GM12873 (cell line): ENCODE data around the gene IVD.

ENCODE experiments used
- TF ChIP-seq, protein P1 (sequence below): IDR thresholded peaks from 2 replicates; pipeline ENCODE4 v1.5.1; 2012; ENCODE audit warnings: low read depth, mild to moderate bottlenecking, moderate library complexity, low read length, control low read depth; ENCODE audit not compliant: insufficient read depth; ENCODE audit errors: missing control alignments

The IVD gene

DNA sequence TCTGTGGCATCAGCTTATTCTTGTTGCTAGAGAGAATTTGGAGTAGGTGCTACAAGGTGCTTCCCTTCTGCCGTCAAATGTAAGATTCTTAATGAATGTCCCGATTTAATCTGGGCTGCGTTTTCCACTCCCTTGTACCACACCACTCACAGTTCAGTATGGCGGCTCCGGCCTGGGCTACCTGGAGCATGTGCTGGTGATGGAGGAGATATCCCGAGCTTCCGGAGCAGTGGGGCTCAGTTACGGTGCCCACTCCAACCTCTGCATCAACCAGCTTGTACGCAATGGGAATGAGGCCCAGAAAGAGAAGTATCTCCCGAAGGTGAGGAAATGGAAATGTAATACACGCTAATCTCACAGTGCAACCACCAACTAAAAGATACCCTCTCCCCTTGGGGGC is 4.9 kb downstream of the IVD start:
- TF ChIP-seq, protein P1, sequence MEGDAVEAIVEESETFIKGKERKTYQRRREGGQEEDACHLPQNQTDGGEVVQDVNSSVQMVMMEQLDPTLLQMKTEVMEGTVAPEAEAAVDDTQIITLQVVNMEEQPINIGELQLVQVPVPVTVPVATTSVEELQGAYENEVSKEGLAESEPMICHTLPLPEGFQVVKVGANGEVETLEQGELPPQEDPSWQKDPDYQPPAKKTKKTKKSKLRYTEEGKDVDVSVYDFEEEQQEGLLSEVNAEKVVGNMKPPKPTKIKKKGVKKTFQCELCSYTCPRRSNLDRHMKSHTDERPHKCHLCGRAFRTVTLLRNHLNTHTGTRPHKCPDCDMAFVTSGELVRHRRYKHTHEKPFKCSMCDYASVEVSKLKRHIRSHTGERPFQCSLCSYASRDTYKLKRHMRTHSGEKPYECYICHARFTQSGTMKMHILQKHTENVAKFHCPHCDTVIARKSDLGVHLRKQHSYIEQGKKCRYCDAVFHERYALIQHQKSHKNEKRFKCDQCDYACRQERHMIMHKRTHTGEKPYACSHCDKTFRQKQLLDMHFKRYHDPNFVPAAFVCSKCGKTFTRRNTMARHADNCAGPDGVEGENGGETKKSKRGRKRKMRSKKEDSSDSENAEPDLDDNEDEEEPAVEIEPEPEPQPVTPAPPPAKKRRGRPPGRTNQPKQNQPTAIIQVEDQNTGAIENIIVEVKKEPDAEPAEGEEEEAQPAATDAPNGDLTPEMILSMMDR, result no peak

DNA sequence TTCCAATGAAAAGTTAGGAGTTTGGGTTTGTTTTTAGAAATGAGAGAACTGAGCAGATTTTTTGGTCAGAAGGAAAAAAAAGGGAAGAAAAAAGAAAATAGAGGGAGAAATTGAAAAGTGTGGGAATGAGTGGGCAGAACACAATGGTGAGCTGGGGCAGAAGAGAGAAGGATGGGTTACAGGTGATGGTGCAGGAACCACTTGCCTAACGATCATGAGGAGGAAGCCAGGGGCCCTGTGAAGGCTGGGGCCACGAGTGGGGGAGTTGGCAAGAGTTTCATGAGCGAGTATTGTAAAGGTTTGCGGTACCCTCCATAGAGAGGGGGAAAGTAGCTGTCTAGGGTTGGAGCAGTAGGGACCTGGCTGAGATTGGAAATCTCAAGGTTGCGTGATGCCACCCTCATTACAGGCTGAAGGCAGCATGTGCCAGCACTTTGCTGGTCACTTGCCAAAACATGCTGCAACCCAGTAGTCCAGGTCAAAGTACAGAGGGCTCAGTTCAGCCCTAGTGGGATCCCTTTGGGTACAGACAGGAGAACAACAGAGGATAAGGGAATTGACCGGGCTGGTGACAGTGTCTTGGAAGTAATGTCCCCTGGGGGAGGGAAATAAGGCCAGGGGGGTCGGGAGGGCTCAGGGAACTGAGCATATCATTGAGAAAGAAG is 6.6 kb downstream of the IVD start:
- TF ChIP-seq, protein P1, result no peak

DNA sequence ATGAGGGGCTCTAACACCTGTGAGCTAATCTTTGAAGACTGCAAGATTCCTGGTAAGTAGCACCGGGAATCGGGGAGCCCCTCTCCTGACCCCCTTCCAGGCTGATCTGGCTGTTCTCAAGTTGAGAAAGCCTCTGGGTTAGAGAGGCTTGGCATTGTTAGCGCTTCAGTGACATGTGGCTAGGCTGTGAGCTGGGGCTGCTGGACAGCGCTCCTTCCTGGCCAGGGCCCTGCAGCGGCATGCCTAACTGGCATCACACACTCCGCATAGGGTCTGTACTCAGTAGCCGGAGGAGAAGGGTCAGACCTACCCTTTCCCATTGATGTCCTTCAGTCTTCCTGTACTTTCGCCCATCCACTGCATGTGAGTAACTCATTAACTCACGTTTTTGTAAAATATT is 7.4 kb downstream of the IVD start:
- TF ChIP-seq, protein P1, result no peak

DNA sequence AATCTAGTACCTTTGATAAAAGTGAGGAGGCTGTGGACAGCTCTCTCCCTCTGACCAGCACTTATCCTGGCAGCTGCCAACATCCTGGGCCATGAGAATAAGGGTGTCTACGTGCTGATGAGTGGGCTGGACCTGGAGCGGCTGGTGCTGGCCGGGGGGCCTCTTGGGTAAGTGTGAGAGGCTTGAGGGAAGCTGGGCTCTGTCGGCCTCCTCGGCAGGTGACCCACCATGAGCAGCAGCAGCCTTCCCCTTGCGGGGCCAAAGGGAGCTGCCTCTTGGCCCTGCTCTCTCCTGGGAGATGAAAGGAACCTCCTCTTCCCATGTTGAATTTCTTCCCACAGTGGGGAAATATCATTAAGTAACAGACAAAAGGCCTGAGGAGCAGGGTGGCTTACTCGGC is 9.2 kb downstream of the IVD start:
- TF ChIP-seq, protein P1, result no peak

DNA sequence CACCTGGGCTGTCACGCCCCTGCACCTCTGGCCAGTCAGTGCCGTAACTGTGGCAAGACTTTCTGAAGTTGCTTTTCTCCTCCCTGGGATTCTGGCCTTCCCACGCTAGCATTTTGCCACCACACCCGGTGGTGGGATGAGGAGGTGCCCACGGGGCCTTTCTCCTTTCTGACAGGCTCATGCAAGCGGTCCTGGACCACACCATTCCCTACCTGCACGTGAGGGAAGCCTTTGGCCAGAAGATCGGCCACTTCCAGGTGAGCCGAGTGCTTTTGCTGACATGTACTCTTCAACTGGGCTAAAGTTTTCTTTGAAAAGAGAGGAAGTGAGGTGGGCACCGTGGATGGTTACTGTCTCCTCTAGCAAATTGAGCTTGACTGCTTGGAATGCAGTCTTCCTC is 9.6 kb downstream of the IVD start:
- TF ChIP-seq, protein P1, result no peak

DNA sequence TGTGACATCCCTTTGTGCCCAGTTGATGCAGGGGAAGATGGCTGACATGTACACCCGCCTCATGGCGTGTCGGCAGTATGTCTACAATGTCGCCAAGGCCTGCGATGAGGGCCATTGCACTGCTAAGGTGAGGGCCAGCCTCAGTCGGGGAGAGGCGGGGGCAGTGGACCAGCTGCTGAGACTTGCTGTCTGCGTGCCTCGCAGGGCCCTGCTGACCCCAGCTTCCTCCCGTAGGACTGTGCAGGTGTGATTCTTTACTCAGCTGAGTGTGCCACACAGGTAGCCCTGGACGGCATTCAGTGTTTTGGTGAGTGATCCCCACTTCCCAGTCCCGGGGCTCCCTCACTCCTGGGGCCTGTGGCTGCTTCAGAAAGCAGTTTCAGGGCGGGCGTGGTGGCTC is 10.5 kb downstream of the IVD start:
- TF ChIP-seq, protein P1, result no peak

DNA sequence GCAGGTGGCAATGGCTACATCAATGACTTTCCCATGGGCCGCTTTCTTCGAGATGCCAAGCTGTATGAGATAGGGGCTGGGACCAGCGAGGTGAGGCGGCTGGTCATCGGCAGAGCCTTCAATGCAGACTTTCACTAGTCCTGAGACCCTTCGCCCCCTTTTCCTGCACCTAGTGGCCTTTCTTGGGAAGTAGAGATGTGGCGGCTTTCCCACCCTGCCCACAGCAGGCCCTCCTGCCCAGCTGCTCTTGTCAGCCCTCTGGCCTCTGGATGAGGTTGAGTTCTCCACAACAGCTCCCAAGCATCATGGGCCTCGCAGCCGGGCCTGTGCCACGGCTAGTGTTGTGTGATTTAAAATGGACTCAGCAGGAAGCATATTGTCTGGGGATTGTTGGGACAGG is 12.5 kb downstream of the IVD start:
- TF ChIP-seq, protein P1, result no peak
